H1 (cell line): ENCODE measurements around the gene CAMK2N2. TPM values are rescaled to one million over a fixed set of nuclear protein-coding genes. Genes with fewer than 3 reads are reported as not detected.

Source experiments
- polyA plus RNA-seq, 7 experiments: library from polyadenylated mRNA; depleted of rRNA in 3 of 7; stranded (reverse) in 5 of 7; unstranded in 2 of 7; fragments of >200 nt in 5 of 7; fragments of 200-250 nt in 2 of 7; gene quantifications; 1 replicate in 5 of 7; 2 replicates in 1 of 7; 4 replicates in 1 of 7; pipeline versions ENCODE4 v1.2.1 to v1.2.3, GENCODE V29; 2011 to 2013; ENCODE audit warnings: missing spikeins in 2 of 7, mixed read lengths in 2 of 7
- total RNA-seq: library from RNA; stranded (reverse); fragmentation: NEBNext Ultra II Directional; extraction: Animal tissue kit (Norgen Biotek cat#: 25700); gene quantifications from 2 replicates; pipeline ENCODE4 v1.2.1, GENCODE V29; 2021
- TF ChIP-seq, protein P1 (sequence below): IDR thresholded peaks from 2 replicates; pipeline ENCODE4 v1.6.1; 2011; ENCODE audit warnings: low read depth, mild to moderate bottlenecking, low read length; ENCODE audit not compliant: insufficient read depth

CAMK2N2 gene
- total and polyA plus RNA-seq, 2 of the 8 experiments (the other 6 are each of a cell fraction or from before 2014, with no cell fraction given): 4.0 to 17.7 TPM

DNA sequence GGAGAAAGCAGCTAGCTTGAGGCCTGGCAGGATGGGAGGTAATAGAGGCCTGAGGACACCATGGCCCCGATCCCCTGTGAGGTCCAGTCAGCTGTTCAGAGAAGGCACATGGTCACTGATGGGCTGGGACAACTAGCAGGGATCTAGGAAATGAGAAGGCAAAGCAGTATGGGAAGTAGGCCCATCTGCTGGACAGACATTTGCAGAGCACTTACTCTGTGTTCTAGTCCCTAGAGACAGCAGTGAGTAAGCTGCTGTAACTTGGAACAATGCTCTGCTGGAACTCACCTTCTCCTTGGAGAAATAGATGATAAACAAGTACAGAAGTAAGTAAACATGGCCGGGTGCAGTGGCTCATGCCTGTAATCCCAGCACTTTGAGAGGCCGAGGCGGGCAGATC, 21.6 kb upstream of the CAMK2N2 start (continued):
- TF ChIP-seq, protein P1, sequence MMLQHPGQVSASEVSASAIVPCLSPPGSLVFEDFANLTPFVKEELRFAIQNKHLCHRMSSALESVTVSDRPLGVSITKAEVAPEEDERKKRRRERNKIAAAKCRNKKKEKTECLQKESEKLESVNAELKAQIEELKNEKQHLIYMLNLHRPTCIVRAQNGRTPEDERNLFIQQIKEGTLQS: no peak
